BLaER1 treated with 17β-estradiol and CSF1 and Interleukin-3, amounts not matched to agents 10 nM and 100 nM (cell line): ENCODE data around the gene KCNJ15.

Experiments used
- H3K27ac ChIP-seq, 11 experiments: shearing (Covaris generic); formaldehyde crosslinking; 2 replicates each; pipeline ENCODE4 v1.8.1; 2022
- H3K27me3 ChIP-seq, 11 experiments: shearing (Covaris generic); formaldehyde crosslinking; 2 replicates each; pipeline ENCODE4 v1.8.1; 2022
- H3K36me3 ChIP-seq, 11 experiments: shearing (Covaris generic); formaldehyde crosslinking; 2 replicates each; pipeline ENCODE4 v1.8.1; 2022
- H3K4me1 ChIP-seq, 10 experiments: shearing (Covaris generic); formaldehyde crosslinking; 2 replicates each; pipeline ENCODE4 v1.8.1; 2022
- H3K4me2 ChIP-seq, 11 experiments: shearing (Covaris generic); formaldehyde crosslinking; 2 replicates each; pipeline ENCODE4 v1.8.1; 2022
- H3K4me3 ChIP-seq, 10 experiments: shearing (Covaris generic); formaldehyde crosslinking; 2 replicates each; pipeline ENCODE4 v1.8.1; 2022
- H3K9ac ChIP-seq, 11 experiments: shearing (Covaris generic); formaldehyde crosslinking; 2 replicates each; pipeline ENCODE4 v1.8.1; 2022
- H3K9me3 ChIP-seq, 11 experiments: shearing (Covaris generic); formaldehyde crosslinking; replicated peaks in 1 of 11; 2 replicates each; pipeline ENCODE4 v1.8.1; 2022
- H4K20me1 ChIP-seq, 11 experiments: shearing (Covaris generic); formaldehyde crosslinking; 2 replicates each; pipeline ENCODE4 v1.8.1; 2022
- Cebpa-rat ChIP-seq, 11 experiments: shearing (Covaris generic); IDR thresholded peaks; 2 replicates each; pipeline ENCODE4 v1.8.1; 2022

KCNJ15 gene

DNA sequence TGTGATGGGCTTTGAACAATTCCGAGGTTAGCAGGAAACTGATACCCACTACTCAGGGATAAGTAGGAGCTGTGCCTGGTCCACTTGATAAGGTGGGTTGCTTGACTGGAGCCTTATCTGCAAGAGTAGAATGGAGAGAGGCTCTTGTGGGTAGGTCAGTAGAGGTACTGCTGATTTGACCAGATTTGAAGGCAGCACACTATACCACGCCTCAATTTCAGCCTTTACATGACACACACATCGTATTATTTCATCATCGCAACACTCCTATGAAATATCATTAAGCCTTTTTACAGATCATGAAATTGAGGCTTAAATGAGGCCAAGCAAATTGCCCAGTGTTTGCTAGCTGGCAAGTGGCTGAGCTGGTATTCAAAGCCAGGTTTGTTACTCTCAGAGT lies 69.6 kb downstream of the KCNJ15 start:
- Histone ChIP-seq H3K4me3 (no peak overlapping the region), H3K9me3 (peaks cover 0 to 45% (median 20%) of the 10 kb centered on the region in 11 experiments; a peak in 20 of 22 replicates), H3K27me3 (peaks cover 0 to 99% (median 0%) of the 10 kb centered on the region in 11 experiments; a peak in 10 of 22 replicates), H3K4me1 (peaks cover 14 to 61% (median 33%) of the 10 kb centered on the region in 10 experiments; a peak in 18 of 20 replicates), H4K20me1 (peaks cover 0 to 29% (median 0%) of the 10 kb centered on the region in 11 experiments; a peak in 3 of 22 replicates), H3K4me2 (peak overlapping the region in 7 of 11 experiments; percentile 20 to 86 (median 60); a peak in 14 of 22 replicates), H3K27ac (no peak overlapping the region), H3K36me3 (no peaks in the 10 kb centered on the region), H3K9ac (no peak overlapping the region)
- 0 out of 22 replicates have a peak, but pooled peaks of 1 of the 11 experiments have one; percentile 8 for TF ChIP-seq Cebpa-rat (IDR thresholded peaks at IDR 0.05)

DNA sequence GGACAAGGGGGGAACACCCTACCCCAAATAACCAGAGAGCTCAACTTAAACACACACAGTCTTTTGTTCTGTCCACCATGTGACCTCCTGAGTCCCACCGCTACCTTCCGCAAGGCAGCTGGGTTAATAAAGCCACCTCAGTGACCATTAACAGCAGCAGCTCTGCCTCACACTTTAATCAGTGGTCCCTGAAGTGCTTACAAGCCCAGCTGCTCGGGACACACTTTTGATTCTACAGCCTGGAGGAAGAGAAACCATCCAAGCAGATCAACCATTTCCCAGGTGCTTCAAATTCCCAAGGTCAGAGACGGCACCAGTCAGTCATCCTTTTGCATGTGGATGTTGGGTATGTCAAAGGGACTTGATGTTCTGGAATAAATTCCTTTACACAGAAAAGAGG lies 70.1 kb downstream of the KCNJ15 start:
- peak overlapping the region in 8 of 11 experiments; percentile 20 to 86 (median 47); a peak in 15 of 22 replicates for H3K4me2 ChIP-seq
- no peak for TF ChIP-seq Cebpa-rat (IDR thresholded peaks at IDR 0.05)
- H3K4me1 ChIP-seq = peaks cover 14 to 56% (median 33%) of the 10 kb centered on the region in 10 experiments; a peak in 18 of 20 replicates
- H3K27me3 ChIP-seq = peaks cover 0 to 99% (median 0%) of the 10 kb centered on the region in 11 experiments; a peak in 10 of 22 replicates
- H3K27ac ChIP-seq = no peak overlapping the region
- no peak overlapping the region for H3K9ac ChIP-seq
- peaks cover 0 to 29% (median 0%) of the 10 kb centered on the region in 11 experiments; a peak in 3 of 22 replicates for H4K20me1 ChIP-seq
- peaks cover 0 to 40% (median 16%) of the 10 kb centered on the region in 11 experiments; a peak in 19 of 22 replicates for H3K9me3 ChIP-seq
- no peaks in the 10 kb centered on the region for H3K36me3 ChIP-seq
- no peak overlapping the region for H3K4me3 ChIP-seq

DNA sequence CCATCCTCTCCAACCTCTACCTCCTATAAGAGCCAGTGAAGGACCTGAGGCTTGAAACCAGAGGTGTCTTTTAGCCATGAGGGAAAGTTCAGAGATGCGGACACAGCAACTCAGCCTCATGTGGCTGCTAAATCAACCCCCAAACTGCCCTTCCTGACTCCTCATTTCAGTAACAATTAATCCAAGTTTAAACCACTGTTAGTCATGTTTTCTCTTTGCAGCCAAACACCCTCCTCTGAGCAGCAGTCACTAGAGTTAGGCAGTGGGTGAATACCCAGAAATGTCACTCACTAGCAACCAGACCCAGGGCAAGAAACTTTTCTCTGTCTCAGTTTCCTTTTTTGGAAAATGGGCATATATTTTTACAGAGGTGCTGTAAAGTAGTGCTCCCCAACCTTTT lies 71.2 kb downstream of the KCNJ15 start:
- H3K4me1 ChIP-seq = peaks cover 14 to 45% (median 27%) of the 10 kb centered on the region in 10 experiments; a peak in 18 of 20 replicates
- H3K36me3 ChIP-seq = no peaks in the 10 kb centered on the region
- no peak overlapping the region for H3K4me2 ChIP-seq
- H3K27ac ChIP-seq = no peak overlapping the region
- H3K27me3 ChIP-seq = peaks cover 0 to 99% (median 0%) of the 10 kb centered on the region in 11 experiments; a peak in 9 of 22 replicates
- H3K4me3 ChIP-seq = no peak overlapping the region
- no peak for TF ChIP-seq Cebpa-rat (IDR thresholded peaks at IDR 0.05)
- peaks cover 0 to 29% (median 5%) of the 10 kb centered on the region in 11 experiments; a peak in 15 of 22 replicates for H3K9me3 ChIP-seq
- no peak overlapping the region for H3K9ac ChIP-seq
- H4K20me1 ChIP-seq = peaks cover 0 to 29% (median 0%) of the 10 kb centered on the region in 11 experiments; a peak in 3 of 22 replicates

DNA sequence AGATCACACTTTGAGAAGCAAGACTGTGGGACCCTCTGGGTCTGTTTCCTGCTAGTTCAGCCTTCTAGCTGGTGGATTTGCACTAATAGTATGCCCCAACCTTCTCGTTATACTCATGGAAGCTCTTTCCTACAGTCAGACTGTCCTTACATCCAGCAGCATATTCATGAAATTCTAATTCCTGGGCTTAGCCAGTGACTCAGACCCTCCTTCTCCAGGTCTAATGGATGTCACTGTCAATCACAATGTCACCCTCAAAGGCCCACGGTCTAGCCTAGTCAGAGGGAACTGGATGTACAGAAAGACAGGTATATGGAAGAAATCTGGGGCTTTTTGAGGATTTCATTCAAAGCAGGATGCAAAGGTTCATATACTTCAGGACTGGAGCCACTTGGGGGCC lies 72.4 kb downstream of the KCNJ15 start:
- no peak overlapping the region for H3K4me2 ChIP-seq
- peaks cover 0 to 23% (median 0%) of the 10 kb centered on the region in 11 experiments; a peak in 5 of 22 replicates for H3K9me3 ChIP-seq
- no peak overlapping the region for H3K4me3 ChIP-seq
- H3K4me1 ChIP-seq = peaks cover 4 to 33% (median 20%) of the 10 kb centered on the region in 10 experiments; a peak in 18 of 20 replicates
- no peak for TF ChIP-seq Cebpa-rat (IDR thresholded peaks at IDR 0.05)
- H3K27ac ChIP-seq = no peak overlapping the region
- H3K9ac ChIP-seq = no peak overlapping the region
- H3K36me3 ChIP-seq = no peaks in the 10 kb centered on the region
- H4K20me1 ChIP-seq = peaks cover 0 to 25% (median 0%) of the 10 kb centered on the region in 11 experiments; a peak in 3 of 22 replicates
- peaks cover 0 to 100% (median 0%) of the 10 kb centered on the region in 11 experiments; a peak in 9 of 22 replicates for H3K27me3 ChIP-seq

DNA sequence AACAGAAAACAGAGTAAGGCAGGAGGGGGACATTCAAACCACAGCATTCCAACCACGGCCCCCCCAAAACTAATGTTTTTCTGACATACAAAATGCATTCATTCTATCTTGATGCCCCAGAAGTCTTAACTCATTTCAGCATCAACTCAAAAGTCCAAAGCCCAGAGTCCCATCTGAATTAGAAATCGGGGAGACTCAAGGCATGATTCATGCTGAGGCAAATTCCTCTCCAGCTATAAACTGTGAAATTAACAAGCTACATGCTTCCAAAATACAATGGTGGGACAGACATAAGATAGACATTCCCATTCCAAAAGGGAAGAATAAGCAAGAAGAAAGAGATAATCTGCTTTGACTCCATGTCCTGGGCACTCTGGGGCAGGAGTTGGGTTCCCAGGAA lies 73.9 kb downstream of the KCNJ15 start:
- no peak overlapping the region for H3K4me3 ChIP-seq
- H3K9me3 ChIP-seq = peaks cover 0 to 23% (median 0%) of the 10 kb centered on the region in 11 experiments; a peak in 6 of 22 replicates
- H3K9ac ChIP-seq = no peak overlapping the region
- peaks cover 0 to 18% (median 12%) of the 10 kb centered on the region in 10 experiments; a peak in 13 of 20 replicates for H3K4me1 ChIP-seq
- H3K4me2 ChIP-seq = no peak overlapping the region
- peaks cover 0 to 15% (median 0%) of the 10 kb centered on the region in 11 experiments; a peak in 2 of 22 replicates for H4K20me1 ChIP-seq
- no peak overlapping the region for H3K27ac ChIP-seq
- no peak for TF ChIP-seq Cebpa-rat (IDR thresholded peaks at IDR 0.05)
- no peaks in the 10 kb centered on the region for H3K36me3 ChIP-seq
- peaks cover 0 to 89% (median 0%) of the 10 kb centered on the region in 11 experiments; a peak in 8 of 22 replicates for H3K27me3 ChIP-seq

DNA sequence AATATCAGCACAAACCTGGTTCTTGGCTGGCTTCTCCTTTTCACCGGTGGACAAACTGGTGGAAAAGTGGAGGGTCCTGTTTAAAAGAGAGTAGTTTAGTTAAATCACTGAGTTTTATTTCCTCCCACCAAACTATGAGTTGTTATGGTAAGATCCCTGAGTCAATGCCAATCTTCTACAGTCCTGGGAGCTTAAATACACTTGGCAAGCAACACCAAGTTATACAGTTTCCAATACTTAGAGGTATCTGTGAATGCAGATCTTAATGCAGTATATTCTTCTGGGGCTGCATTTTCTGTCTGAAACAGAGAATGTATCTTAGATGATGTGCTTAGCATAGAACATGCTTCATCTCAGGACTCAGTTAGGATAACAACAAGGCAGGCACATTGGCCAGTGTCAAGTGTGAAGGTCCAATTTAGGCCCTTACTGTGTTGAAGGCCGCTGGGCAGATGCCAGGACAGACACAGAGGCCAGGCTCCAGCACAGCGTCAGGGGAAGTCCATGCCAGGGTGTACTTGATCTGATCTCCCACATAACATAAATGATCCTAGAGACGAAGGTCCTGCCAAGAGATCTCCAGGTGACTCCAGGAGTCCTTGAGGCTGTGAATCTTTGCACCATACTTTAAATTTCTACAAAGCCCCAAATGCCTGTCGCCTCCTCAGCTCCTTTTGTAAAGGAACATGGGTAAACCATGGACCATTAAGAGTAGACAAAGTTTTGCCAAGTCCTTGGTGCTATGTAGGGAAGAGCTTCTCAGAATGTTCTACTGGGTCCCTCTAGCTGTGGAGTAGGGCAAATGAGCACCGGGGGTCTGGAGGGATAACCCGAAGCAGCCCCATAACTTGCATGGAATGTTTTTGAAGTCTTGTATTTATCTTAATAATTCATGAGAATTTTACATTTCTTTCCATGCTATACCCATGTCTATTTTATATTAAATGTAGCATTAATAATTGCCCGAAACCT lies 76.8 kb downstream of the KCNJ15 start:
- H3K4me2 ChIP-seq = no peak overlapping the region
- H3K27me3 ChIP-seq = peaks cover 0 to 60% (median 0%) of the 10 kb centered on the region in 11 experiments; a peak in 7 of 22 replicates
- TF ChIP-seq Cebpa-rat (IDR thresholded peaks at IDR 0.05) = no peak
- H3K9ac ChIP-seq = no peak overlapping the region
- H3K27ac ChIP-seq = no peak overlapping the region
- H3K36me3 ChIP-seq = no peaks in the 10 kb centered on the region
- H3K4me1 ChIP-seq = no peaks in the 10 kb centered on the region
- H3K9me3 ChIP-seq = peaks cover 0 to 40% (median 4%) of the 10 kb centered on the region in 11 experiments; a peak in 7 of 22 replicates
- H3K4me3 ChIP-seq = no peak overlapping the region
- no peaks in the 10 kb centered on the region; a peak in 1 of 22 replicates for H4K20me1 ChIP-seq

DNA sequence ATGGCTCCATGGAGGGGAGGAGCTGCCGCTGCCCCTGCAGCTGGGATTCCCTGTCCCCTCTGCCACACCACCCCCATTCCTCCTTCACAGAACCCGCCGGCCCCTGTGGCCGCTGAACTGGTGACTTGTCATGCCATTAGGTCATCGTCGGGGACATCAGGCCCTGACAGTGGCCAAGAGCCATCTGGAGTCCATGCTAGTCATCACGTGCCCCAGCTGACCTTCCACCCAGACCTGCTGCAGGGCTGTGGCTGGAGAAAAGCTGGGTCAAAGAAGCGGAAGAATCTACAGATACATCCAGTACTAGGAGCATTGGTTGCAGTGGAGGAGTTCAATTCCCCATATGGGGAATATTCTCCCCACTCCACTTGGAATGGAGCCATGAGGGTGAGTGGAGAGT lies 78.1 kb downstream of the KCNJ15 start:
- no peak overlapping the region for H3K4me3 ChIP-seq
- no peaks in the 10 kb centered on the region; a peak in 1 of 22 replicates for H4K20me1 ChIP-seq
- no peaks in the 10 kb centered on the region for H3K36me3 ChIP-seq
- H3K9ac ChIP-seq = no peak overlapping the region
- H3K27ac ChIP-seq = no peak overlapping the region
- H3K4me1 ChIP-seq = no peaks in the 10 kb centered on the region
- no peak overlapping the region for H3K4me2 ChIP-seq
- no peak for TF ChIP-seq Cebpa-rat (IDR thresholded peaks at IDR 0.05)
- peaks cover 0 to 47% (median 0%) of the 10 kb centered on the region in 11 experiments; a peak in 7 of 22 replicates for H3K27me3 ChIP-seq
- H3K9me3 ChIP-seq = peaks cover 0 to 37% (median 4%) of the 10 kb centered on the region in 11 experiments; a peak in 7 of 22 replicates

DNA sequence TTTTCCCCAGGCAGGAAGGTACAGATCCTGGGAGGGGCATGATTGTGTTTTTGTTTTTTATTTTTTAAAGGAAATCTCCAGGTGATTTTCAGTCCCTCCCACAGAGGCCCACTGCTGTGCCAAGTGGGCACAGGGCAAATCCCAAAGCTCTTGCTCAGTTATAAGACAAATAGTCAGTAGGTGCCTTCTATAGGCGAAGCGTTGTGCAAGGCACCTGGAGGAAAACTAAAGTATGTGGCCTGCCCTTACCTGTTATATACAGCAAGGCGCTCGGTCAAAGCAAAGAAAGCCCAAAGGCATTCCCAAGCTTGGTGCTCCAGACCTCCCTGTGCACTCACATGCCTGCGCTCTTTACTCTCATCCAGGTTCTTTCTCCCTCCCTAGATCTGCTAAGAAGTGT lies 81.0 kb downstream of the KCNJ15 start:
- H3K4me1 ChIP-seq = peaks cover 5 to 7% (median 6%) of the 10 kb centered on the region in 10 experiments; a peak in 11 of 20 replicates
- no peak overlapping the region for H3K27ac ChIP-seq
- TF ChIP-seq Cebpa-rat (IDR thresholded peaks at IDR 0.05) = no peak

More for the DNA sequence above, 81.0 kb downstream of the KCNJ15 start:
- Histone ChIP-seq H3K4me2 (no peak overlapping the region), H3K4me3 (no peak overlapping the region), H3K9me3 (peaks cover 0 to 23% (median 4%) of the 10 kb centered on the region in 11 experiments; a peak in 7 of 22 replicates), H3K27me3 (peaks cover 0 to 18% (median 0%) of the 10 kb centered on the region in 11 experiments; a peak in 5 of 22 replicates), H4K20me1 (no peaks in the 10 kb centered on the region), H3K9ac (no peak overlapping the region), H3K36me3 (no peaks in the 10 kb centered on the region)
